Fibroblast of skin of right biceps (primary cell): ENCODE measurements around the gene ADAMTSL3.
"Not testable (repeated sequence)": the region's sequence is repeated elsewhere in the genome, so short reads cannot be mapped to it uniquely, and the experiment has no call there.

Source experiments
- DNase-seq: peaks from one replicate; pipeline ENCODE4 v3.0.0-alpha.2; 2013

ADAMTSL3 gene

GRCh38 chr15:83930392-83931212, 276.7 kb downstream of the ADAMTSL3 start:
- DNase-seq: no peak

- no peak for DNase-seq
Observed at GRCh38 chr15:83935774-83936173, 281.9 kb downstream of the ADAMTSL3 start.

GRCh38 chr15:83940136-83940535, 286.2 kb downstream of the ADAMTSL3 start:
- DNase-seq: no peak

GRCh38 chr15:83943043-83943442, 289.1 kb downstream of the ADAMTSL3 start:
- DNase-seq: no peak

GRCh38 chr15:83943849-83944404, 290.0 kb downstream of the ADAMTSL3 start:
- peak; percentile 44 for DNase-seq

- DNase-seq: no peak
Observed at GRCh38 chr15:83947156-83947555, 293.2 kb downstream of the ADAMTSL3 start.

- DNase-seq: no peak
Observed at GRCh38 chr15:83954506-83954905, 300.6 kb downstream of the ADAMTSL3 start.

- no peak for DNase-seq
Observed at GRCh38 chr15:83955806-83956265, 301.9 kb downstream of the ADAMTSL3 start.

- no peak for DNase-seq
Observed at GRCh38 chr15:83956887-83957286, 303.0 kb downstream of the ADAMTSL3 start.

GRCh38 chr15:83959477-83959876, 305.6 kb downstream of the ADAMTSL3 start:
- DNase-seq: peak; percentile 16

GRCh38 chr15:83960192-83960829, 306.4 kb downstream of the ADAMTSL3 start:
- DNase-seq: no peak

GRCh38 chr15:83961311-83961710, 307.4 kb downstream of the ADAMTSL3 start:
- no peak for DNase-seq

- not testable (repeated sequence) for DNase-seq
Observed at GRCh38 chr15:83964967-83965366, 311.0 kb downstream of the ADAMTSL3 start.

- peak; percentile 1 for DNase-seq
Observed at GRCh38 chr15:83970295-83970890, 316.5 kb downstream of the ADAMTSL3 start.

- peak; percentile 17 for DNase-seq
Observed at GRCh38 chr15:83971992-83972391, 318.1 kb downstream of the ADAMTSL3 start.

GRCh38 chr15:83973816-83974215, 319.9 kb downstream of the ADAMTSL3 start:
- DNase-seq: no peak

- no peak for DNase-seq
Observed at GRCh38 chr15:83977992-83978391, 324.1 kb downstream of the ADAMTSL3 start.

- no peak for DNase-seq
Observed at GRCh38 chr15:83978588-83978987, 324.7 kb downstream of the ADAMTSL3 start.

GRCh38 chr15:83980637-83981036, 326.7 kb downstream of the ADAMTSL3 start:
- no peak for DNase-seq

GRCh38 chr15:83982748-83983147, 328.8 kb downstream of the ADAMTSL3 start:
- DNase-seq: no peak

GRCh38 chr15:83983634-83984458, 329.9 kb downstream of the ADAMTSL3 start:
- no peak for DNase-seq

- no peak for DNase-seq
Observed at GRCh38 chr15:83984601-83985000, 330.7 kb downstream of the ADAMTSL3 start.

- DNase-seq: no peak
Observed at GRCh38 chr15:83991163-83991562, 337.2 kb downstream of the ADAMTSL3 start.
